NCI-H526 treated with DMSO at 0.1 percent for 48 hours (cell line): ENCODE measurements around the gene NUMBL.
"Not testable (repeated sequence)": the region's sequence is repeated elsewhere in the genome, so short reads cannot be mapped to it uniquely, and the experiment has no call there.

Source experiments
- DNase-seq: peaks from one replicate; lab custom pipeline; 2025; lab: John Stamatoyannopoulos, UW

Gene NUMBL

DNA sequence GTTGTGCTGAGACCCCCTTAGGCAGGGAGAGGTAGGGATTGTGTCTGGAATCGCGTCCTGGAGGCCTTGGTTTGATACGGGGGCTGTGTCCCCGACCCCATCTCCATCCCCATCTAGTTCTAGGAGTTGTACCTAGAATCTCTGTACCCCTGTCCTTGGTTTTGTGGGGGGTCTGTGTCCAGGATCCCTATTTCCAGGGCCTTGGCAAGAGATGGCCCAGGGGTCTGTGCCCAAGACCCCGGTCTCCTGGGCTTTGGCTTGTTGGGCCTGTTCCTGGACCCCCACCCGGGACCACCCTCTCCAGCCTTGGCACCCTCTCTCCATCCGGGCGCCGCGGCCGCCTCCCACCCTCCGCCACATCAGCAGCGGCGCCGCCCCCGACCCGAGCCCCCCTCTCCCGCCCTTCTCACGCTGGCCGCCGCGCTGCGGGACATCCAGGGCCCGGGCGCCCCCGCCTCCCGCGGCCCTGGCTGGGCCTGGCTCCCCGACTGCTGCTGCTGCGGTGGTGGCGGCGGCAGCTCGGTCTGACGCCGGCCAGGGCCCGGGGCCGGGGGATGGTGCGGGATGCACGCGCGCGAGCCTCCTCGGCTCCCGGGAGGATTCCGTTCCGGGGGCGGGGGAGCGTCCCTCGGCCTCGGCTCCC is at the start of gene NUMBL:
TSS of gene NUMBL (minus strand) at position 602 of the 643 bp plus-strand sequence. CDS start at position 434, 168 bp downstream.
- DNase-seq = no peak

GRCh38 chr19:40739030-40739839 is 48.8 kb upstream of the NUMBL start:
- no peak for DNase-seq

DNA sequence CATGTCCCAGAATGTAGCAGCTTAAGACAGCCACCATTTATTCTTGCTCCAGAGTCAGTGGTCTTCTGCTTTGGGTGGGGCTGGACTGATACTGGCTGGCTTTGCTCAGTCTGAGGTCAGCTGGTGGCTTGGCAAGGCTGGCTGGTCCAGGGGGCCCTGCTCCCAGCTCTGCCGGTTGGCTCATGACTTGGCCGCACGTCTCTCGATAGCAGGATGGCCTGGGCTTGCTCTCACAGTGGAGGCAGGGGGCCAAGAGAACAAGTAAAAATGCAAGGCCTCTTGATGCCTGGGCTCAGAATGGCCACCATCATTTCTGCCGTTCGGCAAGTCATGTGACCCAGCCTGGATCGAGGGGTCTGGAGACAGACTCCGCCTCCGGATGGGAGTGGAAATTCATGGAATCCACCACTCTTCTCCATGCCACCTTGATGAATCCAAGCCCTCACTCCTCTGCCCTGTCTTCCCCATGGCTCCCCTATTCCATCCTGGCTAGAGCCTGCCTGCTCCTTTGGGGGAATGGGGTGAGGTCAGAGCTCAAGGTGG is 46.7 kb upstream of the NUMBL start:
- DNase-seq = no peak

- no peak for DNase-seq
Observed at GRCh38 chr19:40736661-40737060, 46.2 kb upstream of the NUMBL start.

DNA sequence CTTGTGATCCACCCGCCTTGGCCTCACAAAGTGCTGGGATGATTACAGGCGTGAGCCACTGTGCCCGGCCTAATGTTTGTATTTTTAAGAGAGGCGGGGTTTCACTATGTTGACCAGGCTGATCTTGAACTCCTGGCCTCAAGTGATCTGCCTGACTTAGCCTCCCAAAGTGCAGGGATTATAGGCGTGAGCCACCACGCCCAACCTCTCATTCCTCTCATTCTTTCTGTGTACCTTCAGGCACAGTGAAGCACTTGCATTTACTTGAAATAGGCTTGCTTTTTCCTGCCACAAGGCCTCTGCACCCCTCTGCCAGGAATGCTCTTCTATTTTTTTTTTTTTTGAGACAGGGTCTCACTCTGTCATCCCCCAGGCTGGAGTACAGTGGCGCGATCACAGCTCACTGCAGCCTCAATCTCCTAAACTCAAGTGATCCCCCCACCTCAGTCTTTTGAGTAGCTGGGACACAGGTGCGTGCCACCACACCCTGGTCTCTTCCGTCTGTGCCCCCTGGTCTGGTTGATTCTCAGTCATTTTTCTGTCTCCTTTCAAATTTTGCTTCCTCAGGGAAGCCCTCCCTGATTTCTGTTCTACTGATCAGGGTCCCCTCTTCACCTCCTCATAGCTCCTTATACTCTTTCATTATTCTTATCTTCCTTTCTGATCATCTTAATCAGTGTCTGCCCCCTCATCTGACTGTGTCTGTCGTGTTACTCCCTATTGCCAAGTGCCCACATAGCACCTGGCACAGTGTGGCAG is 44.7 kb upstream of the NUMBL start:
- DNase-seq = no peak

GRCh38 chr19:40733149-40733548 is 42.7 kb upstream of the NUMBL start:
- DNase-seq = no peak

DNA sequence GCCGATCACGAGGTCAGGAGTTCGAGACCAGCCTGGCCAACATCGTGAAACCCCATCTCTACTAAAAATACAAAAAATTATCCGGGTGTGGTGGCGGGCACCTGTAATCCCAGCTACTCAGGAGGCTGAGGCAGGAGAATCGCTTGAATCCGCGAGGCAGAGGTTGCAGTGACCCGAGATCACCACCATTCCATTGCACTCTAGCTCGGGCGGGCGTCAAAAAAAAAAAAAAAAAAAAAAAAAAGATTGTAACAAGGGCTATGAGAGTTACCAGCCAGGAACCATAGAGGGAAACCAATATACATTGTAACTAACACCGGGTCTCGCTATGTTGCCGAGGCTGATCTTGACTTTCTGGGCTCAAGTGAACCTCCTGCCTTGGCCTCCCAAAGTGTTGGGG is 41.9 kb upstream of the NUMBL start:
- DNase-seq = not testable (repeated sequence)

- DNase-seq = not testable (repeated sequence)
Observed at GRCh38 chr19:40730065-40730464, 39.6 kb upstream of the NUMBL start.

GRCh38 chr19:40726279-40726678 is 35.8 kb upstream of the NUMBL start:
- DNase-seq = no peak

DNA sequence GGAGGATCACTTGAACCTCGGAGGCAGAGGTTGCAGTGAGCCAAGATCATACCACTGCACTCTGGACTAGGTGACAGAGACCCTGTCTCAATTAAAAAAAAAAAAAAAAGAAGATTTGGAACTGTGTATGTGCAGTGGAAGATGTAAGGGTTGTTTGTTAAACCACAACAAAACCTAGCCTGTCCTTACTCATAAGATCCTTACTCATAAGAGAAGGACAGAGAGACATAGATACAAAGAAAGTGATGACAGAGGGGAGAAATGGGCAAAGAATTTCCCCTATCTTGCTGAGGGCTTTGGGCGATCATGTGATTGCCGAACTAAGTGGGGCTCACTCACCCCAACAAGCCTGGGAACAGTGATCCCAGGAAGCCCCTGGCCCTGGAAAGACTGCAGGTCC is 34.4 kb upstream of the NUMBL start:
- DNase-seq = no peak

DNA sequence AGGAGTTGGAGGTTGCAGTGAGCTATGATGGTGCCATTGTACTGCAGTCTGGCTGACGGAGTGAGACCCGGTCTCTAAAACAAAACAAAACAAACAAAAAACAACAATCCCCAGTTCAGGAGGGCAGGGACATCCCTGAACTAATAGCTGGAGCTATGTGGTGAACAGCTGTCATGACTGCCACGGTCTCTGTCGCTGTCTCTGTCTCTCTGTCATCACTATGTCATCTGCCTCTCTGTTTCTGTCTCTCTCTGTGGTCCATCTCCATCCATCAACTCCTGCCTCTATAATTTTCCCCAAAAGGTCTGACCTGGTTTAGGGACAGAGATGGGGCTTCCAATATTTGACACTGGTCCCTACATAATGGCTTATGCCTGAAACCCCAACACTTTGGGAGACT is 33.9 kb upstream of the NUMBL start:
- no peak for DNase-seq

GRCh38 chr19:40723661-40724254 is 33.3 kb upstream of the NUMBL start:
- DNase-seq = no peak

DNA sequence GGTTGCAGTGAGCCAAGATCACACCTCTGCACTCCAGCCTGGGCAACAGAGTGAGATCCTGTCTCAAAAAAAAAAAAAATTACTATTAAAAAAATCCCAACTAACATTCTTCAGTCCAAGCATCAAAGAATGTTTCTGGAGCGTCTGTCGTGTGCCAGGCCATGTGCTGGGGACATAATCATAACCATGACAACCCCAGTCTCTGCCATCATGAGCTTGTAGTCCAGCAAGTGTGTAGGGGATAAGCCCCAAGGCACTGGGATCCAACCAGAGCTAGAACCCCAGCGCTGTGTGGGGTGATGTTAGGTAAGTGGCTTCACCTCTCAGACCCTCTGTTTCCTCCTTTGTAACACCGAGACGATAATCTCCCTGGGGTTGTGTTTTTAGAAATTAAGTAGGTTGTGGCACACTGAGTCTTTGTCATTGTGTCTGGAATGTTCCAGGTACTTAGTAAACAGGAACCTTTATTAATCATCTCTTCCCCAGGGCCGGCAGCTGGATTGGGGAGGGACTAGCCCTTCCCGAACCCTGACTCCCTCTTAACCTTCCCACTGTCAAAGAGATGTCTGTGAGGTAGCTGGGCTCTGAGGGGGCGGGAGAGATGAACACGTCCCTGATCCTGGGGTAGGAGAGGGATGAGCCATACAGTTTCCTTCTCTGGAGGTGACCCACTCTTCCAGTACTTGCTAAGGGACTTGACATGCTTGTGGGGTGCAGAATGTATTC is 31.6 kb upstream of the NUMBL start:
- DNase-seq = no peak

DNA sequence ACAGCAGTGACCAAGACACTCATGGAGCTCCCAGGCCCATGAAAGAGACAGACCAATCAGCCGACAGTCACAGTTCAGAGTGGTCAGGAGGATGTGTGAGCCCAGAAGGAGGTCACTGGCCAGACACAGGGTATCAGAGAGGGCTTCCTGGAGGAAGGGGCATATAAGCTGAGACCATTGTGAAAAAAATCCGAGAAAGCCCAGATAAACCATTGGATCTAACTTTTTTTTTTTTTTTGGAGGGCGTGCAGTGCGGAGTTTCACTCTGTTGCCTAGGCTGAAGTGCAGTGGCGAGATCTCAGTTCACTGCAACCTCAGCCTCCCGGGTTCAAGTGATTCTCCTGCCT is 30.7 kb upstream of the NUMBL start:
- no peak for DNase-seq

GRCh38 chr19:40719414-40719894 is 29.0 kb upstream of the NUMBL start:
- DNase-seq = no peak

DNA sequence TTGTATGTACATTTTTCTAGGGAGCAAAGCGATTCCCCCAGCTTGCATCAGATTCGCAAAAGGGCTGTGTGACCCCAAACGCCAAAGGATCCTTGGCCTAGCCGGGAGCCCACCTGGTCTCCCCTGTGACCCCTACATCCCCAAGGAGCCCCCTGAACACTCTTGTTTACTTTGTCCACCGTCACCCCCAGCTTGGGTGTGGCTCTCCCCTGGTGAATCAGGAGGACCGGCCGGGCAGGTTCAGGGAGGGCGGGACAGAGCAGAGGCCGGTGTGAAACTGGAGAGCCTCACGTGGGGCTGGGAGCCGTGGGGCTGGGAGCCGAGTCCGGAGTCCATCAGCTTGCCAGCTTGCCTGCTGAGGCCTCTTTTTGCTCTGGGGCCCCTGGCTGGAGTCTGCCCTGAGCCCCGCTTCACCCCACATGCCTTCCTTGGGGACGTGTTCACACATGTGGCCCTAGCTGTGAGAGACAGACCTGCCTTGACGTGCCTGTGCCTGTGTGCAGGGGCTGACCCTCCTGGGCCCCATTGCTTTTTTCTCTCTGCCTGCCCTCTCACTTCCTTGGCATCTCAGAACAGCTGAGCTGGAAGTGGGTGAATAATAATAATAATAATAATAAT is 28.4 kb upstream of the NUMBL start:
- peak; percentile 34 for DNase-seq

- DNase-seq = peak; percentile 22
Observed at GRCh38 chr19:40717880-40718773, 27.7 kb upstream of the NUMBL start.

DNA sequence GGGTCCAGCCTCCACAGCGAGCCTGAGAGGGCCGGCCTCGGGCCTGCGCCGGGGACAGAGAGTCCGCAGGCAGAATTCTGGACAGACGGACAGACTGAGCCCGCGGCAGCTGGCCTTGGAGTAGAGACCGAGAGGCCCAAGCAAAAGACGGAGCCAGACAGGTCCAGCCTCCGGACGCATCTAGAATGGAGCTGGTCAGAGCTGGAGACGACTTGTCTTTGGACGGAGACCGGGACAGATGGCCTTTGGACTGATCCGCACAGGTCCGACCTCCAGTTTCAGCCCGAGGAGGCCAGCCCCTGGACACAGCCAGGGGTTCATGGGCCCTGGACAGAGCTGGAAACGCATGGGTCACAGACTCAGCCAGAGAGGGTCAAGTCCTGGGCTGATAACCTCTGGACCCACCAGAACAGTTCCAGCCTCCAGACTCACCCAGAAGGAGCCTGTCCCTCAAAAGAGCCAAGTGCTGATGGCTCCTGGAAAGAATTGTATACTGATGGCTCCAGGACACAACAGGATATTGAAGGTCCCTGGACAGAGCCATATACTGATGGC is 27.0 kb upstream of the NUMBL start:
- DNase-seq = no peak

DNA sequence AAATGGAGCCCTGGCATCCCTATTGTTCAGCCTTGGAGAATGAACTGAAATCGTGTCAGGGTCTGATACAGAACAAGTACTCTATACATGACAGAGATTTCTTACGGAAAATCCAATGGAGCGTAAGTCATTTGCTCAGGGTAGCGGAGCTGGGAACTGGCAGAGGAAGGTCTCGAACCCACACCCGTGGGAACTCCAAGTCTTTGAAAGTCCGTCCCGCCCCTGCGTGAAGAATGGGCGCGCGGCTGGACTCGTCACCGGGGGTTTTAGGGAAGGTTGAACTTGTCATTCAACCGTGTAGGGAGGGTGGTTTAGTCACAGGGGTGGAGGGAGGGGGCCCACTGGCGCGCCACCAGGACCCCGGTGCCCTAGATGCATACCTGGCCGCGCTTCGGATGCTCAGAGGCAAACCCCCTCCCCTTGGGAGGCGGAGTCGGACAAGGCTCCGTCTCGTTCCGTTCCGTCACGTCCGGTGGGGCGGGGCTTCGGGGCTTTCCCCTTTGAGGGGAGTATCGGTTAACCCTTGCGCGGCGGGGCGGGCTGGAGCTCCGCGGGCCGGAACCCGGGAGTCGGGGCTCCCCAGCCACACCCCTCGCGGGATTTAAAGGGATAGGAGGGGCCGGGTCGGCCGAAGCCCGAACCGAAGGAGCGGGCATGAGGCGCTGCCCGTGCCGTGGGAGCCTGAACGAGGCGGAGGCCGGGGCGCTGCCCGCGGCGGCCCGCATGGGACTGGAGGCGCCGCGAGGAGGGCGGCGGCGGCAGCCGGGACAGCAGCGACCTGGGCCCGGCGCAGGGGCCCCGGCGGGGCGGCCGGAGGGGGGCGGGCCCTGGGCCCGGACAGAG is 26.3 kb upstream of the NUMBL start, which contains the start of the genes COQ8B and ITPKC:
TSS of gene COQ8B (minus strand) at position 405 of the 843 bp plus-strand sequence. CDS start 2,254 bp downstream, outside the sequence.
TSS of gene ITPKC (plus strand) at position 631 of the 843 bp plus-strand sequence. CDS start at position 655, 24 bp downstream.
- DNase-seq = peak; percentile 86
